Activated CD4-positive, alpha-beta T cell treated with anti-CD3 and anti-CD28 coated beads for 36 hours (primary cell): ENCODE results near the gene LMX1A. TPM values are rescaled to one million over a fixed set of nuclear protein-coding genes. Genes with fewer than 3 reads are reported as not detected.

Experiments used
- ATAC-seq: fragments of 200-7000 bp; cut with Tn5 transposase; one replicate; pipeline ENCODE4 v1.10.0; 2021; ENCODE audit warnings: mild to moderate bottlenecking, moderate library complexity
- CTCF ChIA-PET: fragments of 350-600 bp; sonication (Branson Sonifier 250); formaldehyde crosslinking; loops from one replicate; lab custom pipeline; 2021; ENCODE audit warnings: antibody characterized with exemption; lab: Charles Lee
- POLR2A ChIA-PET: fragments of 350-600 bp; sonication (Branson Sonifier 250); formaldehyde crosslinking; loops from one replicate; lab custom pipeline; 2021; ENCODE audit warnings: antibody characterized with exemption, inconsistent platforms; lab: Charles Lee
- DNase-seq: peaks from one replicate; pipeline ENCODE4 v3.0.0-alpha.2; 2020
- H3K27ac Mint-ChIP-seq: one replicate; pipeline ENCODE4 v1.8.0; 2021; ENCODE audit warnings: mixed read lengths
- H3K27me3 Mint-ChIP-seq: one replicate; pipeline ENCODE4 v1.8.0; 2021; ENCODE audit warnings: mixed read lengths
- H3K36me3 Mint-ChIP-seq: one replicate; pipeline ENCODE4 v1.8.0; 2021; ENCODE audit warnings: low read depth, mixed read lengths
- H3K4me1 Mint-ChIP-seq: one replicate; pipeline ENCODE4 v1.8.0; 2021; ENCODE audit warnings: mixed read lengths
- H3K4me3 Mint-ChIP-seq: one replicate; pipeline ENCODE4 v1.8.0; 2021; ENCODE audit warnings: mild to moderate bottlenecking, moderate library complexity, mixed read lengths
- H3K9me3 Mint-ChIP-seq: one replicate; pipeline ENCODE4 v1.8.0; 2021; ENCODE audit warnings: low read depth, mixed read lengths
- intact Hi-C, 2 experiments: fragments of 100-400 bp; cut with DNase I in 1 of 2; cut with micrococcal nuclease in 1 of 2; formaldehyde crosslinking; loops; one replicate each; pipeline versions ENCODE4 v1.14.2 to v1.15.1; 2022 to 2024; cut with DNase I, micrococcal nuclease
- total RNA-seq, 2 experiments: library from RNA; stranded (reverse); gene quantifications; one replicate each; pipeline ENCODE4 v1.2.3, GENCODE V29; 2021

The LMX1A gene
- total RNA-seq, 2 experiments from 2014 or later = not detected

- no peaks in the 10 kb centered on the region for H3K4me1 Mint-ChIP-seq
- no peaks in the 10 kb centered on the region for H3K9me3 Mint-ChIP-seq
- peaks cover 28% of the 10 kb centered on the region for H3K27me3 Mint-ChIP-seq
- H3K4me3 Mint-ChIP-seq = no peak overlapping the region
- ChIA-PET CTCF (no interaction called here), POLR2A (no interaction called here)
- H3K27ac Mint-ChIP-seq = no peak overlapping the region
- H3K36me3 Mint-ChIP-seq = no peaks in the 10 kb centered on the region
- DNase-seq (no peak), ATAC-seq (no peak)
- intact Hi-C loops = no loop called here
Measured at GRCh38 chr1:165317612-165318011, 38.9 kb downstream of the LMX1A start.

GRCh38 chr1:165316153-165316772, 40.3 kb downstream of the LMX1A start:
- DNase-seq = no peak
- ChIA-PET CTCF (no interaction called here), POLR2A (no interaction called here)

GRCh38 chr1:165315481-165315880, 41.0 kb downstream of the LMX1A start:
- POLR2A ChIA-PET = no interaction called here
- intact Hi-C loops = no loop called here
- Mint-ChIP-seq H3K9me3 (no peaks in the 10 kb centered on the region), H3K27me3 (peaks cover 22% of the 10 kb centered on the region), H3K36me3 (no peaks in the 10 kb centered on the region), H3K4me3 (no peak overlapping the region), H3K4me1 (no peaks in the 10 kb centered on the region), H3K27ac (no peak overlapping the region)
- CTCF ChIA-PET = no interaction called here
- ATAC-seq = no peak
- no peak for DNase-seq

More at GRCh38 chr1:165316153-165316772, 40.3 kb downstream of the LMX1A start:
- no peaks in the 10 kb centered on the region for H3K4me1 Mint-ChIP-seq
- peaks cover 24% of the 10 kb centered on the region for H3K27me3 Mint-ChIP-seq
- no peak overlapping the region for H3K27ac Mint-ChIP-seq
- H3K4me3 Mint-ChIP-seq = no peak overlapping the region
- H3K36me3 Mint-ChIP-seq = no peaks in the 10 kb centered on the region
- intact Hi-C loops = no loop called here
- no peaks in the 10 kb centered on the region for H3K9me3 Mint-ChIP-seq
- ATAC-seq = no peak

GRCh38 chr1:165313903-165314302, 42.6 kb downstream of the LMX1A start:
- CTCF ChIA-PET = interaction anchor here (0.8 kb wide), 1 partner anchor 24 kb away, joined by 3 read pairs; no protein-coding TSS in a partner anchor
- H3K4me3 Mint-ChIP-seq = no peak overlapping the region
- DNase-seq (no peak), ATAC-seq (no peak)
- no peaks in the 10 kb centered on the region for H3K9me3 Mint-ChIP-seq
- peaks cover 17% of the 10 kb centered on the region for H3K27me3 Mint-ChIP-seq
- intact Hi-C loops = no loop called here
- POLR2A ChIA-PET = no interaction called here
- H3K27ac Mint-ChIP-seq = no peak overlapping the region
- H3K4me1 Mint-ChIP-seq = no peaks in the 10 kb centered on the region
- no peaks in the 10 kb centered on the region for H3K36me3 Mint-ChIP-seq

GRCh38 chr1:165312591-165312990, 43.9 kb downstream of the LMX1A start:
- DNase-seq (no peak), ATAC-seq (no peak)
- H3K4me1 Mint-ChIP-seq = no peaks in the 10 kb centered on the region
- intact Hi-C loops = no loop called here
- no peaks in the 10 kb centered on the region for H3K36me3 Mint-ChIP-seq
- H3K4me3 Mint-ChIP-seq = no peak overlapping the region
- ChIA-PET POLR2A (no interaction called here), CTCF (no interaction called here)
- no peaks in the 10 kb centered on the region for H3K9me3 Mint-ChIP-seq
- H3K27me3 Mint-ChIP-seq = peaks cover 16% of the 10 kb centered on the region
- no peak overlapping the region for H3K27ac Mint-ChIP-seq

GRCh38 chr1:165306543-165307434, 49.7 kb downstream of the LMX1A start:
- ChIA-PET POLR2A (no interaction called here), CTCF (no interaction called here)
- H3K27ac Mint-ChIP-seq = no peak overlapping the region
- no peaks in the 10 kb centered on the region for H3K4me1 Mint-ChIP-seq
- ATAC-seq (no peak), DNase-seq (no peak)
- peaks cover 2% of the 10 kb centered on the region for H3K27me3 Mint-ChIP-seq
- H3K9me3 Mint-ChIP-seq = no peaks in the 10 kb centered on the region
- no peaks in the 10 kb centered on the region for H3K36me3 Mint-ChIP-seq
- intact Hi-C loops = no loop called here
- no peak overlapping the region for H3K4me3 Mint-ChIP-seq

GRCh38 chr1:165303386-165303785, 53.1 kb downstream of the LMX1A start:
- H3K27me3 Mint-ChIP-seq = peaks cover 6% of the 10 kb centered on the region
- no peak overlapping the region for H3K4me3 Mint-ChIP-seq
- POLR2A ChIA-PET = no interaction called here

GRCh38 chr1:165300400-165300903, 56.1 kb downstream of the LMX1A start:
- POLR2A ChIA-PET = no interaction called here
- CTCF ChIA-PET = no interaction called here
- no peak for ATAC-seq
- intact Hi-C loops = no loop called here
- H3K9me3 Mint-ChIP-seq = no peaks in the 10 kb centered on the region
- H3K4me3 Mint-ChIP-seq = no peak overlapping the region
- H3K36me3 Mint-ChIP-seq = no peaks in the 10 kb centered on the region
- H3K27me3 Mint-ChIP-seq = peaks cover 6% of the 10 kb centered on the region
- no peak for DNase-seq
- no peak overlapping the region for H3K27ac Mint-ChIP-seq
- no peaks in the 10 kb centered on the region for H3K4me1 Mint-ChIP-seq

More at GRCh38 chr1:165303386-165303785, 53.1 kb downstream of the LMX1A start:
- intact Hi-C loops = no loop called here
- no peak overlapping the region for H3K27ac Mint-ChIP-seq
- H3K9me3 Mint-ChIP-seq = no peaks in the 10 kb centered on the region
- H3K4me1 Mint-ChIP-seq = no peaks in the 10 kb centered on the region
- CTCF ChIA-PET = no interaction called here
- no peaks in the 10 kb centered on the region for H3K36me3 Mint-ChIP-seq
- ATAC-seq (no peak), DNase-seq (no peak)

- Mint-ChIP-seq H3K36me3 (no peaks in the 10 kb centered on the region), H3K4me3 (no peak overlapping the region), H3K9me3 (no peaks in the 10 kb centered on the region), H3K27ac (no peak overlapping the region), H3K27me3 (peaks cover 6% of the 10 kb centered on the region), H3K4me1 (no peaks in the 10 kb centered on the region)
- ATAC-seq = no peak
- intact Hi-C loops = no loop called here
- ChIA-PET POLR2A (no interaction called here), CTCF (no interaction called here)
- no peak for DNase-seq
Measured at GRCh38 chr1:165298203-165298820, 58.2 kb downstream of the LMX1A start.

GRCh38 chr1:165296205-165296604, 60.3 kb downstream of the LMX1A start:
- no peak overlapping the region for H3K27ac Mint-ChIP-seq
- H3K36me3 Mint-ChIP-seq = no peaks in the 10 kb centered on the region
- ATAC-seq = no peak

GRCh38 chr1:165290148-165290547, 66.4 kb downstream of the LMX1A start:
- DNase-seq (no peak), ATAC-seq (no peak)
- intact Hi-C loops = no loop called here
- peaks cover 12% of the 10 kb centered on the region for H3K27me3 Mint-ChIP-seq
- no peaks in the 10 kb centered on the region for H3K36me3 Mint-ChIP-seq
- H3K4me3 Mint-ChIP-seq = no peak overlapping the region
- H3K9me3 Mint-ChIP-seq = no peaks in the 10 kb centered on the region
- H3K27ac Mint-ChIP-seq = no peak overlapping the region
- no peaks in the 10 kb centered on the region for H3K4me1 Mint-ChIP-seq
- CTCF ChIA-PET = interaction anchor here (0.8 kb wide), 1 partner anchor 23 kb away, joined by 3 read pairs; no protein-coding TSS in a partner anchor
- POLR2A ChIA-PET = no interaction called here

More at GRCh38 chr1:165296205-165296604, 60.3 kb downstream of the LMX1A start:
- H3K4me1 Mint-ChIP-seq = no peaks in the 10 kb centered on the region
- DNase-seq = no peak
- peaks cover 4% of the 10 kb centered on the region for H3K27me3 Mint-ChIP-seq
- no peaks in the 10 kb centered on the region for H3K9me3 Mint-ChIP-seq
- H3K4me3 Mint-ChIP-seq = no peak overlapping the region
- CTCF ChIA-PET = no interaction called here
- POLR2A ChIA-PET = no interaction called here
- intact Hi-C loops = no loop called here
